ENCODE results near the gene LFNG.

The LFNG gene

GRCh38 chr7:2519119-2519930 is at the start of gene LFNG:
Gene LFNG (plus strand): TSS chr7:2519774. CDS start chr7:2519862, 88 bp downstream.
- H3K27me3 Mint-ChIP-seq: peaks cover 8% of the 10 kb centered on the region
- intact Hi-C loops (cut with micrococcal nuclease): loop anchor here (1.0 to 5.0 kb wide), 2 partner anchors 8 to 42 kb away; partner anchors contain the start of gene GRIFIN
- peak within 1 kb of the TSS; percentile 87 for H3K27ac Mint-ChIP-seq
- H3K36me3 Mint-ChIP-seq (ENCODE audit: low read depth): peaks cover 38% of the 10 kb centered on the region
- H3K4me3 Mint-ChIP-seq: peak within 1 kb of the TSS; percentile 100
- peaks cover 54% of the 10 kb centered on the region for H3K4me1 Mint-ChIP-seq (ENCODE audit: low read depth)
- no peaks in the 10 kb centered on the region for H3K9me3 Mint-ChIP-seq

- Mint-ChIP-seq H3K4me1 (ENCODE audit: low read depth) (peaks cover 29% of the 10 kb centered on the region), H3K9me3 (no peaks in the 10 kb centered on the region), H3K27me3 (peaks cover 31% of the 10 kb centered on the region), H3K36me3 (ENCODE audit: low read depth) (no peaks in the 10 kb centered on the region), H3K4me3 (no peak overlapping the region), H3K27ac (no peak overlapping the region)
- intact Hi-C loops (cut with micrococcal nuclease): no loop called here
These were observed 49.2 kb upstream of the LFNG start for GRCh38 chr7:2470204-2471021.

GRCh38 chr7:2471022-2471329 is 48.6 kb upstream of the LFNG start:
- no peak overlapping the region for H3K4me3 Mint-ChIP-seq
- no peaks in the 10 kb centered on the region for H3K9me3 Mint-ChIP-seq
- no peaks in the 10 kb centered on the region for H3K36me3 Mint-ChIP-seq (ENCODE audit: low read depth)
- peaks cover 32% of the 10 kb centered on the region for H3K27me3 Mint-ChIP-seq
- no peak overlapping the region for H3K27ac Mint-ChIP-seq
- intact Hi-C loops (cut with micrococcal nuclease): no loop called here
- peaks cover 29% of the 10 kb centered on the region for H3K4me1 Mint-ChIP-seq (ENCODE audit: low read depth)

- Mint-ChIP-seq H3K27me3 (peaks cover 31% of the 10 kb centered on the region), H3K4me1 (ENCODE audit: low read depth) (peaks cover 29% of the 10 kb centered on the region), H3K27ac (no peak overlapping the region), H3K4me3 (no peak overlapping the region), H3K9me3 (no peaks in the 10 kb centered on the region), H3K36me3 (ENCODE audit: low read depth) (no peaks in the 10 kb centered on the region)
- intact Hi-C loops (cut with micrococcal nuclease): no loop called here
These were observed 48.2 kb upstream of the LFNG start for GRCh38 chr7:2471396-2471795.

- peaks cover 37% of the 10 kb centered on the region for H3K4me1 Mint-ChIP-seq (ENCODE audit: low read depth)
- intact Hi-C loops (cut with micrococcal nuclease): no loop called here
- no peak overlapping the region for H3K27ac Mint-ChIP-seq
- peaks cover 41% of the 10 kb centered on the region for H3K27me3 Mint-ChIP-seq
- no peaks in the 10 kb centered on the region for H3K9me3 Mint-ChIP-seq
- H3K4me3 Mint-ChIP-seq: no peak overlapping the region
- no peaks in the 10 kb centered on the region for H3K36me3 Mint-ChIP-seq (ENCODE audit: low read depth)
These were observed 46.8 kb upstream of the LFNG start for GRCh38 chr7:2472739-2473138.

GRCh38 chr7:2473496-2474180 is 45.9 kb upstream of the LFNG start:
- Mint-ChIP-seq H3K4me1 (ENCODE audit: low read depth) (peaks cover 46% of the 10 kb centered on the region), H3K4me3 (no peak overlapping the region), H3K9me3 (no peaks in the 10 kb centered on the region), H3K36me3 (ENCODE audit: low read depth) (no peaks in the 10 kb centered on the region), H3K27ac (no peak overlapping the region), H3K27me3 (peaks cover 45% of the 10 kb centered on the region)
- intact Hi-C loops (cut with micrococcal nuclease): no loop called here

GRCh38 chr7:2474224-2474623 is 45.4 kb upstream of the LFNG start:
- Mint-ChIP-seq H3K27me3 (peaks cover 51% of the 10 kb centered on the region), H3K4me1 (ENCODE audit: low read depth) (peaks cover 42% of the 10 kb centered on the region), H3K9me3 (no peaks in the 10 kb centered on the region), H3K36me3 (ENCODE audit: low read depth) (no peaks in the 10 kb centered on the region), H3K4me3 (no peak overlapping the region), H3K27ac (no peak overlapping the region)
- intact Hi-C loops (cut with micrococcal nuclease): no loop called here

- H3K9me3 Mint-ChIP-seq: no peaks in the 10 kb centered on the region
- peaks cover 34% of the 10 kb centered on the region for H3K4me1 Mint-ChIP-seq (ENCODE audit: low read depth)
- no peaks in the 10 kb centered on the region for H3K36me3 Mint-ChIP-seq (ENCODE audit: low read depth)
- H3K4me3 Mint-ChIP-seq: no peak overlapping the region
- H3K27me3 Mint-ChIP-seq: peaks cover 56% of the 10 kb centered on the region
- intact Hi-C loops (cut with micrococcal nuclease): loop anchor here (5.0 kb wide), 2 partner anchors 42 to 82 kb away; partner anchors contain the start of genes BRAT1, IQCE and LFNG
- H3K27ac Mint-ChIP-seq: no peak overlapping the region
These were observed 44.5 kb upstream of the LFNG start for GRCh38 chr7:2474813-2475677.

- H3K4me3 Mint-ChIP-seq: no peak overlapping the region
- H3K27me3 Mint-ChIP-seq: peaks cover 56% of the 10 kb centered on the region
- H3K9me3 Mint-ChIP-seq: no peaks in the 10 kb centered on the region
- no peak overlapping the region for H3K27ac Mint-ChIP-seq
- no peaks in the 10 kb centered on the region for H3K36me3 Mint-ChIP-seq (ENCODE audit: low read depth)
- intact Hi-C loops (cut with micrococcal nuclease): loop anchor here (5.0 kb wide), 2 partner anchors 42 to 82 kb away; partner anchors contain the start of genes BRAT1, IQCE and LFNG
- peaks cover 28% of the 10 kb centered on the region for H3K4me1 Mint-ChIP-seq (ENCODE audit: low read depth)
These were observed 43.9 kb upstream of the LFNG start for GRCh38 chr7:2475678-2476015.

GRCh38 chr7:2476298-2476697 is 43.3 kb upstream of the LFNG start, which contains the start of gene GRIFIN:
Gene GRIFIN (minus strand): TSS chr7:2476398. CDS start chr7:2476383, 15 bp downstream.
- intact Hi-C loops (cut with micrococcal nuclease): loop anchor here (5.0 kb wide), 2 partner anchors 41 to 81 kb away; partner anchors contain the start of genes BRAT1, IQCE and LFNG
- Mint-ChIP-seq H3K4me3 (no peak within 1 kb of the TSS), H3K27me3 (peaks cover 55% of the 10 kb centered on the region), H3K27ac (peak within 1 kb of the TSS; percentile 4), H3K9me3 (no peaks in the 10 kb centered on the region), H3K4me1 (ENCODE audit: low read depth) (peaks cover 23% of the 10 kb centered on the region), H3K36me3 (ENCODE audit: low read depth) (no peaks in the 10 kb centered on the region)

GRCh38 chr7:2476776-2477446 is 42.7 kb upstream of the LFNG start:
- peaks cover 19% of the 10 kb centered on the region for H3K4me1 Mint-ChIP-seq (ENCODE audit: low read depth)
- H3K27me3 Mint-ChIP-seq: peaks cover 50% of the 10 kb centered on the region
- H3K27ac Mint-ChIP-seq: peak overlapping the region; percentile 4
- no peaks in the 10 kb centered on the region for H3K9me3 Mint-ChIP-seq
- H3K36me3 Mint-ChIP-seq (ENCODE audit: low read depth): no peaks in the 10 kb centered on the region
- H3K4me3 Mint-ChIP-seq: no peak overlapping the region
- intact Hi-C loops (cut with micrococcal nuclease): loop anchor here (5.0 kb wide), 2 partner anchors 40 to 80 kb away; partner anchors contain the start of genes BRAT1, IQCE and LFNG

GRCh38 chr7:2477447-2478398 is 41.9 kb upstream of the LFNG start:
- H3K27ac Mint-ChIP-seq: peak overlapping the region; percentile 45
- H3K9me3 Mint-ChIP-seq: peaks cover 4% of the 10 kb centered on the region
- H3K27me3 Mint-ChIP-seq: peaks cover 53% of the 10 kb centered on the region
- peaks cover 19% of the 10 kb centered on the region for H3K4me1 Mint-ChIP-seq (ENCODE audit: low read depth)
- intact Hi-C loops (cut with micrococcal nuclease): loop anchor here (5.0 kb wide), 2 partner anchors 40 to 80 kb away; partner anchors contain the start of genes BRAT1, IQCE and LFNG
- no peak overlapping the region for H3K4me3 Mint-ChIP-seq
- H3K36me3 Mint-ChIP-seq (ENCODE audit: low read depth): no peaks in the 10 kb centered on the region
